HG03565 (cell line): Measurements from ENCODE around the gene ANKRD16.
A peak's percentile ranks its signal among the peaks of the same experiment; 100 is the strongest.
"Not testable (repeated sequence)": the region's sequence is repeated elsewhere in the genome, so short reads cannot be mapped to it uniquely, and the experiment has no call there.

Experiments used
- ATAC-seq: cut with Tn5 transposase; IDR thresholded peaks from one replicate; pipeline ENCODE4 v1.9.1; 2021; ENCODE audit warnings: mild to moderate bottlenecking, moderate library complexity; ENCODE audit not compliant: unreplicated experiment

The ANKRD16 gene

GRCh38 chr10:5882961-5883360, 6.7 kb downstream of the ANKRD16 start:
- ATAC-seq, result no peak

- ATAC-seq, result not testable (repeated sequence)
Observed at GRCh38 chr10:5877041-5877440, 12.7 kb downstream of the ANKRD16 start.

GRCh38 chr10:5876181-5876768, 13.4 kb downstream of the ANKRD16 start:
- no peak for ATAC-seq

- peak; percentile 62 for ATAC-seq
Observed at GRCh38 chr10:5873515-5873995, 16.1 kb downstream of the ANKRD16 start.

- ATAC-seq, result no peak
Observed at GRCh38 chr10:5871596-5871995, 18.1 kb downstream of the ANKRD16 start.

GRCh38 chr10:5869156-5869555, 20.5 kb downstream of the ANKRD16 start:
- no peak for ATAC-seq

- not testable (repeated sequence) for ATAC-seq
Observed at GRCh38 chr10:5868383-5868782, 21.3 kb downstream of the ANKRD16 start.

GRCh38 chr10:5867091-5867615, 22.5 kb downstream of the ANKRD16 start:
- ATAC-seq, result not testable (repeated sequence)

GRCh38 chr10:5866451-5867081, 23.1 kb downstream of the ANKRD16 start:
- not testable (repeated sequence) for ATAC-seq

- ATAC-seq, result not testable (repeated sequence)
Observed at GRCh38 chr10:5862981-5863685, 26.6 kb downstream of the ANKRD16 start.

- peak; percentile 94 for ATAC-seq
Observed at GRCh38 chr10:5862360-5862961, 27.2 kb downstream of the ANKRD16 start.

- ATAC-seq, result no peak
Observed at GRCh38 chr10:5860066-5860465, 29.6 kb downstream of the ANKRD16 start.

GRCh38 chr10:5858811-5859210, 30.9 kb downstream of the ANKRD16 start:
- ATAC-seq, result no peak

- ATAC-seq, result no peak
Observed at GRCh38 chr10:5856701-5857004, 33.0 kb downstream of the ANKRD16 start.

- no peak for ATAC-seq
Observed at GRCh38 chr10:5855979-5856700, 33.6 kb downstream of the ANKRD16 start.

- no peak for ATAC-seq
Observed at GRCh38 chr10:5854131-5854475, 35.6 kb downstream of the ANKRD16 start.

- ATAC-seq, result not testable (repeated sequence)
Observed at GRCh38 chr10:5846667-5847066, 43.0 kb downstream of the ANKRD16 start.

GRCh38 chr10:5844345-5845055, 45.2 kb downstream of the ANKRD16 start:
- ATAC-seq, result no peak

- ATAC-seq, result no peak
Observed at GRCh38 chr10:5843686-5844344, 45.9 kb downstream of the ANKRD16 start.

- ATAC-seq, result no peak
Observed at GRCh38 chr10:5841965-5842364, 47.7 kb downstream of the ANKRD16 start.
